ENCODE results near the gene DEPP1.

Gene DEPP1

GRCh38 chr10:44993226-44993921 is 14.8 kb upstream of the DEPP1 start:
- DNase-seq, result no peak

- DNase-seq, result no peak
Observed at GRCh38 chr10:44992732-44993225, 14.2 kb upstream of the DEPP1 start.

GRCh38 chr10:44992070-44992731 is 13.6 kb upstream of the DEPP1 start:
- DNase-seq, result no peak

- no peak for DNase-seq
Observed at GRCh38 chr10:44991571-44991970, 13.0 kb upstream of the DEPP1 start.

GRCh38 chr10:44990965-44991364 is 12.4 kb upstream of the DEPP1 start:
- no peak for DNase-seq

GRCh38 chr10:44990302-44990655 is 11.7 kb upstream of the DEPP1 start:
- no peak for DNase-seq

GRCh38 chr10:44989597-44990301 is 11.1 kb upstream of the DEPP1 start:
- no peak for DNase-seq

- DNase-seq, result no peak
Observed at GRCh38 chr10:44988957-44989585, 10.5 kb upstream of the DEPP1 start.

GRCh38 chr10:44986670-44987069 is 8.1 kb upstream of the DEPP1 start:
- DNase-seq, result no peak

GRCh38 chr10:44986179-44986578 is 7.6 kb upstream of the DEPP1 start:
- no peak for DNase-seq

- no peak for DNase-seq
Observed at GRCh38 chr10:44985175-44985681, 6.6 kb upstream of the DEPP1 start.

GRCh38 chr10:44984671-44985101 is 6.1 kb upstream of the DEPP1 start:
- no peak for DNase-seq

GRCh38 chr10:44983895-44984278 is 5.3 kb upstream of the DEPP1 start:
- no peak for DNase-seq

- no peak for DNase-seq
Observed at GRCh38 chr10:44983066-44983894, 4.7 kb upstream of the DEPP1 start.

GRCh38 chr10:44982496-44982895 is 3.9 kb upstream of the DEPP1 start:
- no peak for DNase-seq

GRCh38 chr10:44982114-44982460 is 3.5 kb upstream of the DEPP1 start:
- no peak for DNase-seq

GRCh38 chr10:44981172-44982113 is 2.8 kb upstream of the DEPP1 start:
- no peak for DNase-seq

- DNase-seq, result no peak
Observed at GRCh38 chr10:44980309-44981171, 1.9 kb upstream of the DEPP1 start.

- DNase-seq, result no peak
Observed at GRCh38 chr10:44979281-44980191, 927 bp upstream of the DEPP1 start.

Data from activated CD4-positive, alpha-beta T cell treated with anti-CD3 and anti-CD28 coated beads, Interleukin-2, amount 50 U/mL, for 4 hours (primary cell).